ENCODE results near the gene CYTH4.

GRCh38 chr22:37284805-37285355 is 2.6 kb downstream of the CYTH4 start:
- TF ChIP-seq HDGF (IDR thresholded peaks at IDR 0.05; ENCODE audit: borderline replicate concordance) (no peak), FOXM1 (IDR thresholded peaks at IDR 0.05; ENCODE audit: borderline replicate concordance) (no peak), ARNT (IDR thresholded peaks at IDR 0.05) (no peak), SP1 (IDR thresholded peaks at IDR 0.05) (no peak), NFRKB (IDR thresholded peaks at IDR 0.05) (no peak), FOXA1 (IDR thresholded peaks at IDR 0.05) (no peak), SUZ12 (IDR thresholded peaks at IDR 0.05) (no peak), L3MBTL2 (conservative IDR thresholded peaks at IDR 0.05) (no peak)
